Spinal cord (tissue), 10 donors: ENCODE data around the gene PARVA. TPM values are rescaled to one million over a fixed set of nuclear protein-coding genes. Genes with fewer than 3 reads are reported as not detected.

Source experiments
- DNase-seq, 6 donors: peaks; one replicate each; pipeline versions ENCODE4 v3.0.0 to v3.0.0-alpha.2; 2013 to 2015; ENCODE audit warnings: low spot score in 6 of 6, low read depth in 4 of 6
- H3K27ac ChIP-seq: one replicate; pipeline ENCODE4 v1.5.1; 2013; ENCODE audit warnings: low read depth, low read length, control low read depth
- H3K27me3 ChIP-seq: one replicate; pipeline ENCODE4 v1.6.1; 2013; ENCODE audit warnings: low read length; ENCODE audit not compliant: control insufficient read depth, insufficient read depth
- H3K36me3 ChIP-seq: one replicate; pipeline ENCODE4 v1.6.1; 2013; ENCODE audit warnings: low read length; ENCODE audit not compliant: control insufficient read depth, insufficient read depth
- H3K4me1 ChIP-seq: one replicate; pipeline ENCODE4 v1.6.1; 2013; ENCODE audit warnings: low read length; ENCODE audit not compliant: control insufficient read depth, insufficient read depth
- H3K4me3 ChIP-seq: one replicate; pipeline ENCODE4 v1.5.1; 2013; ENCODE audit warnings: low read depth, low read length, control low read depth
- H3K9me3 ChIP-seq: one replicate; pipeline ENCODE4 v1.6.1; 2013; ENCODE audit warnings: low read length; ENCODE audit not compliant: control insufficient read depth, insufficient read depth
- WGBS: methylation state at CpG from one replicate; pipeline ENCODE4 v1.1.5; 2013; ENCODE audit warnings: missing lambda C conversion rate; ENCODE audit not compliant: insufficient coverage; 5-methylcytosine and 5-hydroxymethylcytosine counted together
- polyA plus RNA-seq, 2 donors: library from polyadenylated mRNA; unstranded; fragments of 120-200 nt; gene quantifications; one replicate each; pipeline ENCODE4 v1.2.1, GENCODE V29; 2013; ENCODE audit not compliant: insufficient read length in 2 of 2
- total RNA-seq, 2 donors: library from RNA; depleted of rRNA in 1 of 2; stranded (reverse); fragments of 120-200 nt in 1 of 2; fragments of >200 nt in 1 of 2; gene quantifications; one replicate each; pipeline versions ENCODE4 v1.2.3 to v1.2.4, GENCODE V29; 2013 to 2014
- donor health status: healthy.

PARVA gene
- total and polyA plus RNA-seq, 4 donors = 19.1 to 36.3 (median 33.3) TPM

GRCh38 chr11:12526789-12527188 lies 149.4 kb downstream of the PARVA start:
- Histone ChIP-seq H3K27me3 (no peaks in the 10 kb centered on the region), H3K4me1 (no peaks in the 10 kb centered on the region), H3K4me3 (no peak overlapping the region), H3K27ac (no peak overlapping the region), H3K9me3 (no peaks in the 10 kb centered on the region), H3K36me3 (peaks cover 6% of the 10 kb centered on the region)
- DNase-seq = no peak
- WGBS = 100% methylated on average over 1 of the region's 1 CpG

- Histone ChIP-seq H3K27me3 (no peaks in the 10 kb centered on the region), H3K27ac (no peak overlapping the region), H3K9me3 (no peaks in the 10 kb centered on the region), H3K4me1 (no peaks in the 10 kb centered on the region), H3K36me3 (peaks cover 6% of the 10 kb centered on the region), H3K4me3 (no peak overlapping the region)
- WGBS = no CpG with 5 or more reads among the region's 2 CpGs
- no peak for DNase-seq
These were observed 151.1 kb downstream of the PARVA start for GRCh38 chr11:12528487-12528886.

DNA sequence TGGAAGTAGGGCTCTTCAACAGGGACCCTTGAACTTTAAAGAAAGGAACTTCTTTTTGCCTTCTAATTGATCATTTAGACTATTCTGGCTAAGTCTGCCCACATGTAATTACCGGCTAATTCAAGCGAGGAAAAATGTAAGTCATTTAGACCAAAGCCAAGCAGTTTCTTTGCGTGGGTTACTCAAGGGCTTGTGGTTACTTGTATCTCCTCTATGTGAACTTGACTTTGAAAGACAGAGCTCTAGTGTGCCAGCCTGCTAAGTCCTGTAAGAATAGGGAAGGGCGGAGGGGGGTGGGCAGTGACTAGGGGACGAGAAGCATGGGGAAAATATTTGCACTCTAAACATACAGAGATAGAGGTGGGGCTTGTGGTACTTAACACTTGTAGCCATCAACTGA lies 151.7 kb downstream of the PARVA start:
- no peaks in the 10 kb centered on the region for H3K9me3 ChIP-seq
- no peak overlapping the region for H3K27ac ChIP-seq
- H3K4me1 ChIP-seq = no peaks in the 10 kb centered on the region
- WGBS = 78% methylated on average over 3 of the region's 5 CpGs
- DNase-seq = no peak
- peaks cover 6% of the 10 kb centered on the region for H3K36me3 ChIP-seq
- no peaks in the 10 kb centered on the region for H3K27me3 ChIP-seq
- H3K4me3 ChIP-seq = no peak overlapping the region

DNA sequence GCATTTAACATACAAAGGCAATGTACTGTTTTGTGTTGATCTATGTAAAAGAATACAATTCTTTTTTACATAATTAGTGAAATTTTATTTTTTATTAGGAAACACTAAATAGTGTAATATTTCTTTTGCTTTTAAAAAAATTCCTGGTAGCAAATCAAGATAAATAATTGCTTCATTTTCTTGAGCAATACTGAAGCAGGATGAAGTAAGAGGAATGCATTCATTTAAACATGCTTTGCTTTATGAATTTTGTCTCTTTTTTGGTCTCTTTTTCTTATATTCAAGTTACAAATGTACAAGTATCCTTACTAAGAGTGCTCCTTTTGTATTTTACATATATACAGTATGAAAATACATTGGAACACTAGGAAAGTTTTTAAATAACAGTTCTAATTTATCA lies 152.4 kb downstream of the PARVA start:
- Histone ChIP-seq H3K9me3 (no peaks in the 10 kb centered on the region), H3K36me3 (peaks cover 6% of the 10 kb centered on the region), H3K4me1 (no peaks in the 10 kb centered on the region), H3K27ac (no peak overlapping the region), H3K4me3 (no peak overlapping the region), H3K27me3 (no peaks in the 10 kb centered on the region)
- no peak for DNase-seq

- Histone ChIP-seq H3K27ac (no peak overlapping the region), H3K9me3 (no peaks in the 10 kb centered on the region), H3K27me3 (no peaks in the 10 kb centered on the region), H3K36me3 (peaks cover 6% of the 10 kb centered on the region), H3K4me1 (no peaks in the 10 kb centered on the region), H3K4me3 (no peak overlapping the region)
- WGBS = no CpG with 5 or more reads among the region's 5 CpGs
- peak in 1 of 6 donors; percentile 49 for DNase-seq
These were observed 153.6 kb downstream of the PARVA start for GRCh38 chr11:12531020-12531419.

GRCh38 chr11:12531681-12532080 lies 154.3 kb downstream of the PARVA start:
- no peak for DNase-seq
- Histone ChIP-seq H3K27ac (no peak overlapping the region), H3K27me3 (no peaks in the 10 kb centered on the region), H3K4me1 (no peaks in the 10 kb centered on the region), H3K9me3 (no peaks in the 10 kb centered on the region), H3K4me3 (no peak overlapping the region), H3K36me3 (peaks cover 6% of the 10 kb centered on the region)
- 100% methylated on average over 1 of the region's 3 CpGs for WGBS

DNA sequence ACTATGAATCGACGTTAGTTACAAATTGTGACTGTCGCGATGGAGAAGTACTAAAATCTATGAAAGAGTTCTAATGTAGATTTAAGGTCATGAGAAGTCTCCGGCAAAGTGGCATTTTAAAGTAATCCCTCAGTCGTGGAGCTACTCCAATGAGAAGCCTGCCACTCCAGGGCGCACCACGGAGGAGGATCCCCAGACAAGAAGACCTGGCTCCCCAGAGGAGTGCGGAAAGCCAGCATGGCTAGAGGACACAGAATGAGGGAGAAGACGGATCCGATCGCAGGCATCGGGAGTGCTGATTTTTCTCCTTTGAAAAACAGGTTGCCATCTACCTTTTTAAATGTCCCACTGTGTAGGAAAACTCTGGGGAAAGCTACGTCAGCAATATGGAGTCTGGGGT lies 155.2 kb downstream of the PARVA start:
- H3K9me3 ChIP-seq = no peaks in the 10 kb centered on the region
- no peak overlapping the region for H3K27ac ChIP-seq
- DNase-seq = no peak
- H3K4me1 ChIP-seq = no peaks in the 10 kb centered on the region
- no peaks in the 10 kb centered on the region for H3K27me3 ChIP-seq
- H3K4me3 ChIP-seq = no peak overlapping the region
- peaks cover 5% of the 10 kb centered on the region for H3K36me3 ChIP-seq
- 94% methylated on average over 13 of the region's 14 CpGs for WGBS

GRCh38 chr11:12534549-12534948 lies 157.2 kb downstream of the PARVA start:
- no peaks in the 10 kb centered on the region for H3K36me3 ChIP-seq
- WGBS = 50% methylated on average over 1 of the region's 2 CpGs
- H3K27ac ChIP-seq = no peak overlapping the region
- no peak overlapping the region for H3K4me3 ChIP-seq
- H3K4me1 ChIP-seq = peaks cover 6% of the 10 kb centered on the region
- no peak for DNase-seq
- no peaks in the 10 kb centered on the region for H3K9me3 ChIP-seq
- no peaks in the 10 kb centered on the region for H3K27me3 ChIP-seq

DNA sequence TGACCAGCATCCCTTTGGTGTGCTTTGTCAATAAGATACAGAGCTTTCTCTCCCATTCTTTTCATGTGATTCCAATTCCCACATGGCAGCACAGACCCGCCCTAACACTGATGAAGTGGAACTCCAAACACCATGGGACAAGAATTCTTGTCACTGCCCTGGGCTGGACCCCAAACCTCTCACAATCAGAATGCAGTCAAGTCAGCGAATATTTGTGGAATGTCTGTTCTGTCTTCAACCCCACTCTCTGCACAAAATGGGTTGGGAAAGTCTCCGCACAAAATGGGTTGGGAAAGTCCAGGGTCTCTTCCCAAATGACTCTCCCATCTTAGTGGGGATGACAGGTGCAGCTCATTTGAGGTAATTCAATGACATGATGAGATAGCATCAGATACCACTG lies 157.9 kb downstream of the PARVA start:
- no peak for DNase-seq
- 78% methylated on average over 1 of the region's 3 CpGs for WGBS
- H3K36me3 ChIP-seq = no peaks in the 10 kb centered on the region

DNA sequence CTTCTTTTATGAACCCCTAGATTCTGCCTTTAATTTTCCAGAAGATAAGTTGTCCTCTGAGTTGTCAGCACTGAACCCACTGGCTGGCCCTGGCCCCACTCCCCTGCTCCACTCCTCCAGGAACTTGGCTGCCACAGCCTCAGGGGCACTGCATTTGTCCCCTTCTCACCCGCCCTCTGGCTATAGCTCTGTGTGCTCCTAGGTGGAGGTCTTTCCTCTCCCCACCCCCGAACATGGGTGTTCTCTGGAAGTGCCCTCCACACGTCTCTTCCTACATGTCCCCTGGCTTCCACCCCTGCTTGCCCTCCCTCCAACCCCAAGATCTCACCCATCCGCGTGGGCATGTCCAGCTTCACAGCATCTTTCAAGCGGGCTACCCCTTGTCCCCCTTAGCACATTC lies 159.2 kb downstream of the PARVA start:
- Histone ChIP-seq H3K4me1 (peaks cover 12% of the 10 kb centered on the region), H3K4me3 (no peak overlapping the region), H3K27ac (no peak overlapping the region), H3K9me3 (no peaks in the 10 kb centered on the region), H3K27me3 (no peaks in the 10 kb centered on the region), H3K36me3 (no peaks in the 10 kb centered on the region)
- 90% methylated on average over 6 of the region's 6 CpGs for WGBS
- DNase-seq = no peak

More for the DNA sequence above, 157.9 kb downstream of the PARVA start:
- H3K27me3 ChIP-seq = no peaks in the 10 kb centered on the region
- peaks cover 6% of the 10 kb centered on the region for H3K4me1 ChIP-seq
- H3K9me3 ChIP-seq = no peaks in the 10 kb centered on the region
- no peak overlapping the region for H3K4me3 ChIP-seq
- H3K27ac ChIP-seq = no peak overlapping the region
